GM13976 (cell line): Measurements from ENCODE around the gene USP11.

Experiments used
- DNase-seq: peaks from one replicate; pipeline ENCODE4 v3.0.0; 2012; ENCODE audit warnings: low spot score
- in situ Hi-C: fragments of 300-500 bp; cut with MboI; formaldehyde crosslinking; loops from one replicate; pipeline ENCODE4 v1.12.0; 2022; ENCODE audit warnings: low sequenced_read_pairs, mixed read lengths, inconsistent platforms; ENCODE audit not compliant: unreplicated experiment
- TF ChIP-seq, protein P1 (sequence below): IDR thresholded peaks from 2 replicates; pipeline ENCODE4 v1.5.1; 2012; ENCODE audit warnings: borderline replicate concordance, mild to moderate bottlenecking; ENCODE audit not compliant: insufficient read depth; ENCODE audit errors: extremely low read depth, missing control alignments, control extremely low read depth

Gene USP11

DNA sequence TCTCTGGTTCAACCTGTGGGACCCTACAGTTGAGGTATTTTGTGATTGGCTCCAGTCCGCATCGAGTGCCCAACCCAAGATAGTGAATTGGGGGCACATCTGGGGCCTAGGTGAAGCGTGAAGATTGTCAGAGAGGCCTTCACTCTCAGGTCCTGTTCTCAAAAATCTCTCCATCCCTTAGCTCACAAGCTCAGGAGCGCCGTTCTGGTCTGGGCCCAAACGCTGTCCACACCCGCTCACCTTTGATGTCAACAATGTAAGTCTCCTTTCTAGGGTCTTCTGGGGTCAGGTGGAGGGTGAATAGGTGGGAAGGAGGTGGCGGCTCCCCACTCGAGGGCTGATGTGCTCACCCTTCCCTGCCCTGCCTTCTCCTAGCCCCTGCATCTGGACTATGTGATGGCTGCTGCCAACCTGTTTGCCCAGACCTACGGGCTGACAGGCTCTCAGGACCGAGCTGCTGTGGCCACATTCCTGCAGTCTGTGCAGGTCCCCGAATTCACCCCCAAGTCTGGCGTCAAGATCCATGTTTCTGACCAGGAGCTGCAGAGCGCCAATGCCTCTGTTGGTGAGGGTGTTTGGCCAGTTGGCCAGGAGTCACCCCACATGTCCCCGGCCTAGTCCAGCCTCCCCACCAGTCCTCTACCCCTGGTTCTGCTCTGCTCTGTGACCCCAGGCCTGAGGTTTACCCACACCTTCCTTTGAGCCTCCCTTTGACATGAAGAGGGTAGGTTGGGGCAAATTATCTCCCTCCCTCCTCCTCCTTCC is 22.0 kb upstream of the USP11 start:
- TF ChIP-seq, protein P1, sequence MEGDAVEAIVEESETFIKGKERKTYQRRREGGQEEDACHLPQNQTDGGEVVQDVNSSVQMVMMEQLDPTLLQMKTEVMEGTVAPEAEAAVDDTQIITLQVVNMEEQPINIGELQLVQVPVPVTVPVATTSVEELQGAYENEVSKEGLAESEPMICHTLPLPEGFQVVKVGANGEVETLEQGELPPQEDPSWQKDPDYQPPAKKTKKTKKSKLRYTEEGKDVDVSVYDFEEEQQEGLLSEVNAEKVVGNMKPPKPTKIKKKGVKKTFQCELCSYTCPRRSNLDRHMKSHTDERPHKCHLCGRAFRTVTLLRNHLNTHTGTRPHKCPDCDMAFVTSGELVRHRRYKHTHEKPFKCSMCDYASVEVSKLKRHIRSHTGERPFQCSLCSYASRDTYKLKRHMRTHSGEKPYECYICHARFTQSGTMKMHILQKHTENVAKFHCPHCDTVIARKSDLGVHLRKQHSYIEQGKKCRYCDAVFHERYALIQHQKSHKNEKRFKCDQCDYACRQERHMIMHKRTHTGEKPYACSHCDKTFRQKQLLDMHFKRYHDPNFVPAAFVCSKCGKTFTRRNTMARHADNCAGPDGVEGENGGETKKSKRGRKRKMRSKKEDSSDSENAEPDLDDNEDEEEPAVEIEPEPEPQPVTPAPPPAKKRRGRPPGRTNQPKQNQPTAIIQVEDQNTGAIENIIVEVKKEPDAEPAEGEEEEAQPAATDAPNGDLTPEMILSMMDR, result no peak
- no peak for DNase-seq
- in situ Hi-C loops, result no loop called here

DNA sequence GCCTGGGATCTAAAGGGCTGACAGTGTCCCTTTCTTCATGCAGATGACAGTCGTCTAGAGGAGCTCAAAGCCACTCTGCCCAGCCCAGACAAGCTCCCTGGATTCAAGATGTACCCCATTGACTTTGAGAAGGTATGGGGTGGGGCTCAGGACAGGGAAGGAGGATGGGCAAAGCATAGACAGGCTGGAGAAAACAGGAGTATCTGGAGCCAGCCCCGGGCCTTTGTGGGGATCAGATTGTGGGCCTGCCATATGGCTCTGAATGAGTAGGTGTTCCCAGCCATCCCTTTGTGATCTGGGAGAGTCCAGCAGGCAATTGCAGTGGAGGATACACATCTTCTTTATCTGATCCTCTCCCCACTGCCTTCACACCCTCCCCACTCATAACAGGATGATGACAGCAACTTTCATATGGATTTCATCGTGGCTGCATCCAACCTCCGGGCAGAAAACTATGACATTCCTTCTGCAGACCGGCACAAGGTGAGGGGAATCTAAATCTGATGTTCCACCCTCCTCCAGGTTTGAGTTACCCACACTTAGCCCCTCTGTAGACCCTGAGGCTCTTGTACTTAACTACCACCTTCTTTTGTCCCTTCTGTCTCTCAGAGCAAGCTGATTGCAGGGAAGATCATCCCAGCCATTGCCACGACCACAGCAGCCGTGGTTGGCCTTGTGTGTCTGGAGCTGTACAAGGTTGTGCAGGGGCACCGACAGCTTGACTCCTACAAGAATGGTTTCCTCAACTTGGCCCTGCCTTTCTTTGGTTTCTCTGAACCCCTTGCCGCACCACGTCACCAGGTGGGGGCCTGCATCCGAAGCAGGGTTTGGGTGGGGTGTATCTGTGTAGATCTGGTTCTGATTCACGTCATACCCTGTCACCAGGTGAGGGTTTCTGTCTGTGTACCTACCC is 20.2 kb upstream of the USP11 start:
- TF ChIP-seq, protein P1, result no peak
- in situ Hi-C loops, result no loop called here
- DNase-seq, result no peak

DNA sequence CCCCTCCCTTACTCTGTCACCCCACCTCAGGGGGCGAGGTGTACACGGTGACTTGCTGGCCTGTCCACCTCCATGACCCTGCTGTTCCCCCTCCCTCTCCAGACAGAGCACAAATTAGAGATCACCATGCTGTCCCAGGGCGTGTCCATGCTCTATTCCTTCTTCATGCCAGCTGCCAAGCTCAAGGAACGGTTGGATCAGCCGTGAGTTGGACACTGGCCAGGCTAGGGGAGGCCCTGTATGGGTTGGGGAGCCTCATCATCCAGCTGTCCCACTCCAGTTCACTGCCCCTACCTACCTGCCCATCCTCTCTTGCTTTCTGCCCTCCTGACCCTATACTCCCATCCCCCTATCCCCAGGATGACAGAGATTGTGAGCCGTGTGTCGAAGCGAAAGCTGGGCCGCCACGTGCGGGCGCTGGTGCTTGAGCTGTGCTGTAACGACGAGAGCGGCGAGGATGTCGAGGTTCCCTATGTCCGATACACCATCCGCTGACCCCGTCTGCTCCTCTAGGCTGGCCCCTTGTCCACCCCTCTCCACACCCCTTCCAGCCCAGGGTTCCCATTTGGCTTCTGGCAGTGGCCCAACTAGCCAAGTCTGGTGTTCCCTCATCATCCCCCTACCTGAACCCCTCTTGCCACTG is 18.3 kb upstream of the USP11 start:
- DNase-seq, result no peak
- TF ChIP-seq, protein P1, result no peak
- in situ Hi-C loops, result no loop called here

DNA sequence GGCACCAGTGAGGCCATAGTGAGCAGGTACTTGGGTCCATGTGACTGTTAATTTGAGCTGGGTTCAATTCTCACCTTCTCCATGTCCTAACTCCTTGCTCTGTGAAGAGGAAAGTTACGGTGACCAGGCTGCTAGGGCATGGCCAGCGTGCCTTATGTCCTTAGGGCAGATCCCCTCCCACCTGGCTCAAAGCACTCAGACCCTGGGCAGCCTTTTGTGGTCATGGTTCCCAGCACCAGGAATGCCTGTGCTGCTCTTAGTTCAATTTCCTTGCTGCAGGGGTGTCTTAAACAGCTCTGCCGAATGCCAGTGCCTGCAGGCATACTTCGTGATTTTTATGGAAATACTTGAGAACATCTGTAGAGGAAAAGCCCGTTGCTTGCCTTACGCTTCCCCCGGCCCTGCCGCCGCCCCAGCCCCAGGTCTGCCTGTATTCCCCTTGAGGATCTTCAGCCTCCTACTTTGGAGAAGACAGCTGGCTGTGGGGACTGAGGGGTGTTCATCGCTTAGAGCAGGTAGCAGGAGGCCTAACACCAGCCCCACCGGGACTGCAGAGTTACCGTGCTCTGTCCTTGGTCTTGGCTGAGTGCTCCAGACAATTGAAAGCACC is 17.4 kb upstream of the USP11 start:
- in situ Hi-C loops, result no loop called here
- DNase-seq, result no peak
- TF ChIP-seq, protein P1, result no peak

DNA sequence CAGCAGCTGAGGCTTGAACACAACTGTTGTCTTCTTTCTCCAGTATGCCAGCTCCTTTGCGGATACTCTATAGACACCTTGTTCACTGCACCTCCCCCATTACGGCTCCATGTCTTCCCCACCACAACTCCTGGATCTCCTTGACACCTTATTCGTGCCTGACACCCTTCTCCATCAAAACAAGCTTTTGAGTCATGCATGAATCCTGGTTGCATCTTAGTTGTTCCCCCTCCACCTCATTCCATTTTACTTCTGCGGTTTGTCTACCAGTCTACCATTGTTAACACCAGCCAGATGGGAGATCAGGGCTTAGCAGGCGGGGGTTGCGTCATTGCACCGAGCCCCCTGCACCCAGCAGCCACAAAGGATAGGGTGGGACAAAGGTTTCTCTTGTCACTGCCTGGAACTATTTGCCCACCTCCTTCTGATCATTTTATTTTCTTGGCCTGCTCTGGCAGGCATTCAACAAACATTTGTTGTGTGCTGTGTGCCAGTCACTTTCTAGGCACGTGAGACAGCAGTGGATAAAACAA is 16.4 kb upstream of the USP11 start:
- TF ChIP-seq, protein P1, result no peak
- in situ Hi-C loops, result no loop called here
- no peak for DNase-seq
